T-helper 17 cell (primary cell): ENCODE results near the gene OS9. TPM values are rescaled to one million over a fixed set of nuclear protein-coding genes. Genes with fewer than 3 reads are reported as not detected.

Source experiments
- ATAC-seq: fragments of 150-1000 bp; cut with Tn5 transposase; 2 replicates; pipeline ENCODE4 v1.10.0; 2021; ENCODE audit warnings: mild to moderate bottlenecking, moderate library complexity
- DNase-seq, 3 donors: peaks; one replicate each; pipeline versions ENCODE4 v3.0.0 to v3.0.0-alpha.2; 2020 to 2021
- H3K9me3 ChIP-seq: one replicate; pipeline ENCODE4 v1.7.0; 2013; ENCODE audit warnings: low read length, mild to moderate bottlenecking; ENCODE audit not compliant: control insufficient read depth, poor library complexity, severe bottlenecking
- H3K27ac Mint-ChIP-seq: one replicate; pipeline ENCODE4 v1.8.0; 2022; ENCODE audit warnings: mild to moderate bottlenecking, moderate library complexity, mixed read lengths
- H3K27me3 Mint-ChIP-seq: one replicate; pipeline ENCODE4 v1.8.0; 2022; ENCODE audit warnings: mixed read lengths
- H3K36me3 Mint-ChIP-seq: one replicate; pipeline ENCODE4 v1.8.0; 2022; ENCODE audit warnings: low read depth, mixed read lengths
- H3K4me1 Mint-ChIP-seq: one replicate; pipeline ENCODE4 v1.8.0; 2022; ENCODE audit warnings: mild to moderate bottlenecking, mixed read lengths
- H3K4me3 Mint-ChIP-seq: one replicate; pipeline ENCODE4 v1.8.0; 2022; ENCODE audit warnings: mild to moderate bottlenecking, moderate library complexity, mixed read lengths
- total RNA-seq, 4 donors: library from RNA in 2 of 4; stranded (reverse) in 2 of 4; gene quantifications; one replicate each; pipeline ENCODE4 v1.2.3 and lab custom pipeline; 2022 to 2026

The OS9 gene
- total RNA-seq, 2 donors from 2014 or later: 138 to 142 TPM

- Mint-ChIP-seq H3K4me1 (peaks cover 39% of the 10 kb centered on the region), H3K27me3 (peaks cover 19% of the 10 kb centered on the region), H3K27ac (no peak overlapping the region), H3K36me3 (peaks cover 3% of the 10 kb centered on the region), H3K4me3 (no peak overlapping the region)
- DNase-seq (no peak), ATAC-seq (no peak)
- H3K9me3 ChIP-seq: no peaks in the 10 kb centered on the region
Measured at GRCh38 chr12:57767876-57768275, 73.9 kb downstream of the OS9 start.

DNA sequence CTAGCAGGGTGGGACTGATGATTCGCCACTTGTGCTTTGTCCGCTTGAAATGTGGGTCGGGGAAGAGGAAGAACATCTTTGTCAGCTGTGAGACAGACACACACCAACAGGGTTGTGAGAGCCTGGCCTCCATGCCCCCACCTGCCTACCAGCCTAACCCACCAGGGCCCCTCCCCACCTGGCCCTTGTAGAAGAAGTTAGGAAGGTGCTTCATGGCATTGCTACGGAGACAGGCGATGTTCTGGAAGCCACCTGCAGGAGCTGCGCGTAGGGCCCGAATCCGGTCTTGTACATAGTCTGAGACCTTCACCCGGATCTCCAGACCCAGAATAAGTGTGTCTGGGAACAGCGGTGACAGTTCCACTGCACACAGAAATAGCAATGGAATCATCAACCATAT is 75.7 kb downstream of the OS9 start:
- Mint-ChIP-seq H3K4me3 (no peak overlapping the region), H3K27ac (no peak overlapping the region), H3K27me3 (peaks cover 7% of the 10 kb centered on the region), H3K36me3 (peaks cover 3% of the 10 kb centered on the region), H3K4me1 (peaks cover 35% of the 10 kb centered on the region)
- no peaks in the 10 kb centered on the region for H3K9me3 ChIP-seq
- DNase-seq (no peak), ATAC-seq (no peak)

- DNase-seq (no peak), ATAC-seq (no peak)
- H3K36me3 Mint-ChIP-seq: peaks cover 5% of the 10 kb centered on the region
- H3K27ac Mint-ChIP-seq: peak overlapping the region; percentile 97
- H3K4me3 Mint-ChIP-seq: peak overlapping the region; percentile 64
- peaks cover 29% of the 10 kb centered on the region for H3K4me1 Mint-ChIP-seq
- H3K27me3 Mint-ChIP-seq: peaks cover 7% of the 10 kb centered on the region
- no peaks in the 10 kb centered on the region for H3K9me3 ChIP-seq
Measured at GRCh38 chr12:57770734-57771133, 76.8 kb downstream of the OS9 start.

Other genes starting within 250 kb of the OS9 start
- not detected for gene INHBE, start 238.8 kb upstream of the OS9 start, total RNA-seq
- under 1 TPM; 0.10 to 0.22 TPM for gene GLI1, start 234.3 kb upstream of the OS9 start, total RNA-seq
- gene ARHGAP9, start 214.3 kb upstream of the OS9 start, total RNA-seq: 100 to 1,000 TPM; 225 to 295 TPM
- 100 to 1,000 TPM; 175 to 180 TPM for gene MARS1, start 206.1 kb upstream of the OS9 start, total RNA-seq
- 100 to 1,000 TPM; 115 to 145 TPM for gene DDIT3, start 173.6 kb upstream of the OS9 start, total RNA-seq
- gene MBD6, start 171.3 kb upstream of the OS9 start, total RNA-seq: 10 to 100 TPM; 82.4 to 93.5 TPM
- gene DCTN2, start 146.9 kb upstream of the OS9 start, total RNA-seq: 10 to 100 TPM; 63.9 to 78.8 TPM
- gene KIF5A, start 144.1 kb upstream of the OS9 start, total RNA-seq: under 1 TPM; 0.35 to 0.63 TPM
- 10 to 100 TPM; 28.9 to 32.2 TPM for gene PIP4K2C, start 102.9 kb upstream of the OS9 start, total RNA-seq
- gene DTX3, start 89.3 kb upstream of the OS9 start, total RNA-seq: 10 to 100 TPM; 24.4 to 32.8 TPM
- gene ARHGEF25, start 82.7 kb upstream of the OS9 start, total RNA-seq: 1 to 10 TPM in 1 of 2 donors, under 1 TPM in 1; 0.37 to 1.2 TPM
- gene B4GALNT1, start 60.9 kb upstream of the OS9 start, total RNA-seq: not detected
- 10 to 100 TPM; 46.5 to 57.6 TPM for gene AGAP2, start 44.6 kb downstream of the OS9 start, total RNA-seq
- 10 to 100 TPM in 1 of 2 donors, 1 to 10 TPM in 1; 9.6 to 11.8 TPM for gene TSPAN31, start 50.9 kb downstream of the OS9 start, total RNA-seq
- gene CDK4, start 58.2 kb downstream of the OS9 start, total RNA-seq: 10 to 100 TPM; 20.8 to 21.3 TPM
- gene MARCHF9, start 61.0 kb downstream of the OS9 start, total RNA-seq: 10 to 100 TPM; 45.3 to 62.4 TPM
- 1 to 10 TPM; 1.4 to 1.7 TPM for gene CYP27B1, start 72.9 kb downstream of the OS9 start, total RNA-seq
- gene METTL1, start 78.0 kb downstream of the OS9 start, total RNA-seq: 10 to 100 TPM; 15.0 to 20.9 TPM
- gene EEF1AKMT3, start 78.5 kb downstream of the OS9 start, total RNA-seq: 1 to 10 TPM; 4.0 to 6.6 TPM
- 10 to 100 TPM; 12.5 to 17.9 TPM for gene TSFM, start 88.7 kb downstream of the OS9 start, total RNA-seq
- gene AVIL, start 124.6 kb downstream of the OS9 start, total RNA-seq: 1 to 10 TPM; 1.3 to 1.4 TPM
- gene CTDSP2, start 152.6 kb downstream of the OS9 start, total RNA-seq: 100 to 1,000 TPM; 114 to 132 TPM
- 1 to 10 TPM; 4.3 to 6.4 TPM for gene ATP23, start 247.4 kb downstream of the OS9 start, total RNA-seq